PC-3 (cell line): Measurements from ENCODE around the gene TRPC4AP. TPM values are rescaled to one million over a fixed set of nuclear protein-coding genes. Genes with fewer than 3 reads are reported as not detected.

ENCODE experiments used
- ATAC-seq: fragments of 200-7000 bp; cut with Tn5 transposase; 2 replicates; pipeline ENCODE4 v1.9.1; 2020; ENCODE audit warnings: mild to moderate bottlenecking, moderate library complexity
- BruUV-seq: library from RNA; stranded (reverse); fragments of 400-500 nt; replicated peaks from 2 replicates; lab custom pipeline; 2021; lab: Mats Ljungman, UMichigan
- CTCF ChIA-PET: fragments of 300-600 bp; sonication (Branson Sonifier 250); formaldehyde crosslinking; loops from one replicate; lab custom pipeline; 2022; ENCODE audit warnings: antibody characterized with exemption; lab: Charles Lee
- POLR2A ChIA-PET: fragments of 300-600 bp; sonication (Branson Sonifier 250); formaldehyde crosslinking; loops from one replicate; lab custom pipeline; 2022; ENCODE audit warnings: antibody characterized with exemption; ENCODE audit not compliant: unreplicated experiment; lab: Charles Lee
- DNase-seq: peaks from one replicate; pipeline ENCODE4 v3.0.0-alpha.2; 2015
- H2AFZ ChIP-seq: fragments of 300-600 bp; sonication (generic); 2 replicates; pipeline ENCODE4 v1.6.0; 2016; ENCODE audit warnings: antibody characterized with exemption, low read length
- H3F3A ChIP-seq: fragments of 300-600 bp; sonication (generic); one replicate; pipeline ENCODE4 v1.6.0; 2017; ENCODE audit warnings: antibody characterized with exemption, low read length, control low read depth, mild to moderate bottlenecking; ENCODE audit not compliant: unreplicated experiment
- H3K27ac ChIP-seq: fragments of 300-600 bp; sonication (generic); 2 replicates; pipeline ENCODE4 v1.5.1; 2016; ENCODE audit warnings: mild to moderate bottlenecking, low read length
- H3K27me3 ChIP-seq: fragments of 300-600 bp; sonication (generic); 2 replicates; pipeline ENCODE4 v1.6.1; 2016; ENCODE audit warnings: low read length, mixed read lengths
- H3K36me3 ChIP-seq: fragments of 300-600 bp; sonication (generic); 2 replicates; pipeline ENCODE4 v1.6.1; 2016; ENCODE audit warnings: low read depth, mixed run types, low read length, mixed read lengths
- H3K4me1 ChIP-seq: fragments of 300-600 bp; sonication (generic); 2 replicates; pipeline ENCODE4 v1.5.1; 2016; ENCODE audit warnings: low read length; ENCODE audit not compliant: insufficient read depth
- H3K4me2 ChIP-seq: fragments of 300-600 bp; sonication (generic); 2 replicates; pipeline ENCODE4 v1.6.0; 2016; ENCODE audit warnings: low read length
- H3K4me3 ChIP-seq: fragments of 300-600 bp; sonication (generic); 2 replicates; pipeline ENCODE4 v1.5.1; 2016; ENCODE audit warnings: mild to moderate bottlenecking, low read length, mixed read lengths
- H3K79me2 ChIP-seq: fragments of 300-600 bp; sonication (generic); 2 replicates; pipeline ENCODE4 v1.6.1; 2017; ENCODE audit warnings: low read length, mixed read lengths
- H3K9ac ChIP-seq: fragments of 300-600 bp; sonication (generic); 2 replicates; pipeline ENCODE4 v1.6.0; 2016; ENCODE audit warnings: mild to moderate bottlenecking, low read length
- H3K9me2 ChIP-seq: fragments of 300-600 bp; sonication (generic); replicated peaks from 2 replicates; pipeline ENCODE4 v1.6.1; 2016; ENCODE audit warnings: mixed run types, low read length, mixed read lengths
- H3K9me3 ChIP-seq: fragments of 300-600 bp; sonication (generic); 2 replicates; pipeline ENCODE4 v1.6.1; 2016; ENCODE audit warnings: low read length, mixed read lengths
- H4K20me1 ChIP-seq: fragments of 300-600 bp; sonication (generic); 2 replicates; pipeline ENCODE4 v1.6.1; 2016; ENCODE audit warnings: low read length, mixed read lengths
- EZH2 ChIP-seq: fragments of 300-600 bp; sonication (generic); IDR thresholded peaks from one replicate; pipeline ENCODE4 v1.6.1; 2017; ENCODE audit warnings: antibody characterized with exemption, mild to moderate bottlenecking, low read length; ENCODE audit not compliant: unreplicated experiment
- EZH2phosphoT487 ChIP-seq: fragments of 300-600 bp; sonication (generic); IDR thresholded peaks from 2 replicates; pipeline ENCODE4 v1.6.1; 2018; ENCODE audit warnings: mild to moderate bottlenecking, antibody characterized with exemption, low read length, borderline replicate concordance
- intact Hi-C: fragments of 100-400 bp; cut with micrococcal nuclease; formaldehyde crosslinking; loops from 2 replicates; pipeline ENCODE4 v1.9.0; 2023
- total RNA-seq: library from RNA; depleted of rRNA; stranded (reverse); fragments of >200 nt; gene quantifications from 2 replicates; pipeline ENCODE4 v1.2.3, GENCODE V29; 2014
- TF ChIP-seq, protein P1 (sequence below): fragments of 300-600 bp; sonication (generic); conservative IDR thresholded peaks from 2 replicates; pipeline ENCODE4 v1.5.1; 2017; ENCODE audit warnings: antibody characterized with exemption, low read depth, mild to moderate bottlenecking, low read length

The TRPC4AP gene
- total RNA-seq, 1 experiment from 2014 or later: 46.9 TPM

DNA sequence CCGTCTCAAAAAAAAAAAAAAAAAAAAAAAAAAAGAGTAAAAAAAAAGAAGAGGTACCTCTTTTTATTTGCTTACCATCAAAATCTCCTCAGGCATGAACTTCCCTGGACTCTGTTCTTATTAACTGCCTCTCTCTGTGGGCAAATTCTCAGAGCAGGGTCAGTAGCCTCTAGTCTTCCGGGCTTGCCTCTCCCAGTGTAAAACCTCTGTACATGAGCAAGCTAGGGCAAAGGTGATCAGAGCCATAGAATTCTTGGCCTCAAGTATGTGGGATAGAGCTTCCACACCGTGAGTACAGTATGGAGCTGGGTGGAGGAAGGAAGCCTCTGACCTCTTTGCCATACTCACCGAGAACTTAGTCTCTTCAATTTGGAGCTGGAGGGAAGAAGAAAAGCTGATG, 58.5 kb downstream of the TRPC4AP start:
- Histone ChIP-seq H3K9ac (no peak overlapping the region), H3K4me2 (no peak overlapping the region), H3K36me3 (peaks cover 38% of the 10 kb centered on the region), H4K20me1 (0 out of 2 replicates have a peak, but pooled peaks cover 4% of the 10 kb centered on the region), H3K27me3 (no peaks in the 10 kb centered on the region), H3K4me1 (peaks cover 6% of the 10 kb centered on the region), H3K9me3 (no peaks in the 10 kb centered on the region), H3K27ac (no peak overlapping the region), H3K9me2 (no peaks in the 10 kb centered on the region), H3K4me3 (no peak overlapping the region), H2AFZ (no peak overlapping the region), H3K79me2 (no peaks in the 10 kb centered on the region; the same call in 1 of the 2 replicates), H3F3A (no peaks in the 10 kb centered on the region)
- TF ChIP-seq, protein P1, sequence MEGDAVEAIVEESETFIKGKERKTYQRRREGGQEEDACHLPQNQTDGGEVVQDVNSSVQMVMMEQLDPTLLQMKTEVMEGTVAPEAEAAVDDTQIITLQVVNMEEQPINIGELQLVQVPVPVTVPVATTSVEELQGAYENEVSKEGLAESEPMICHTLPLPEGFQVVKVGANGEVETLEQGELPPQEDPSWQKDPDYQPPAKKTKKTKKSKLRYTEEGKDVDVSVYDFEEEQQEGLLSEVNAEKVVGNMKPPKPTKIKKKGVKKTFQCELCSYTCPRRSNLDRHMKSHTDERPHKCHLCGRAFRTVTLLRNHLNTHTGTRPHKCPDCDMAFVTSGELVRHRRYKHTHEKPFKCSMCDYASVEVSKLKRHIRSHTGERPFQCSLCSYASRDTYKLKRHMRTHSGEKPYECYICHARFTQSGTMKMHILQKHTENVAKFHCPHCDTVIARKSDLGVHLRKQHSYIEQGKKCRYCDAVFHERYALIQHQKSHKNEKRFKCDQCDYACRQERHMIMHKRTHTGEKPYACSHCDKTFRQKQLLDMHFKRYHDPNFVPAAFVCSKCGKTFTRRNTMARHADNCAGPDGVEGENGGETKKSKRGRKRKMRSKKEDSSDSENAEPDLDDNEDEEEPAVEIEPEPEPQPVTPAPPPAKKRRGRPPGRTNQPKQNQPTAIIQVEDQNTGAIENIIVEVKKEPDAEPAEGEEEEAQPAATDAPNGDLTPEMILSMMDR: no peak
- TF ChIP-seq EZH2phosphoT487: no peak
- no peak for TF ChIP-seq EZH2
- intact Hi-C loops: no loop called here
- CTCF ChIA-PET: no interaction called here
- BruUV-seq: no TSS peak
- no peak for DNase-seq
- POLR2A ChIA-PET: no interaction called here
- ATAC-seq: no peak

DNA sequence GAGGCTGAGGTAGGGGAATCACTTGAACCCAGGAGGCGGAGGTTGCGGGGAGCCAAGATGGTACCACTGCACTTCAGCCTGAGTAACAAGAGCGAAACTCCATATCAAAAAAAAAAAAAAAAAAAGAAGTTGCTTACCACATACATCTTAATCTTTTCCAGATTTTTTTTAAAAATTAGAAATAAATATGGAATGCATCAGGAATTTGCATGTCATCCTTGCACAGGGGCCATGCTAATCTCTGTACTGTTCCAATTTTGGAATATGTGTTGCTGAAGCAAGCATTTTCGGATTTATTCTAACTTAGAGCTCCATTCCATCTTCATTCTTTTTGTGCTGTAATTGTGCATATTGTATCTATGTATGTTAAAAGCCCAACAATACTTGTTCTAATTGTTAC, 62.5 kb downstream of the TRPC4AP start:
- Histone ChIP-seq H3K4me2 (no peak overlapping the region), H3K9ac (no peak overlapping the region), H3K79me2 (no peaks in the 10 kb centered on the region), H4K20me1 (no peaks in the 10 kb centered on the region), H3K27ac (no peak overlapping the region), H3K4me1 (no peaks in the 10 kb centered on the region), H3K4me3 (no peak overlapping the region), H3K9me2 (no peaks in the 10 kb centered on the region), H3F3A (no peaks in the 10 kb centered on the region), H3K9me3 (no peaks in the 10 kb centered on the region), H2AFZ (no peak overlapping the region), H3K36me3 (peaks cover 44% of the 10 kb centered on the region), H3K27me3 (no peaks in the 10 kb centered on the region)
- DNase-seq (no peak), ATAC-seq (no peak)
- TF ChIP-seq, protein P1: no peak
- TF ChIP-seq EZH2 (no peak), EZH2phosphoT487 (no peak)
- POLR2A ChIA-PET: no interaction called here
- BruUV-seq: no TSS peak
- CTCF ChIA-PET: no interaction called here
- intact Hi-C loops: no loop called here

DNA sequence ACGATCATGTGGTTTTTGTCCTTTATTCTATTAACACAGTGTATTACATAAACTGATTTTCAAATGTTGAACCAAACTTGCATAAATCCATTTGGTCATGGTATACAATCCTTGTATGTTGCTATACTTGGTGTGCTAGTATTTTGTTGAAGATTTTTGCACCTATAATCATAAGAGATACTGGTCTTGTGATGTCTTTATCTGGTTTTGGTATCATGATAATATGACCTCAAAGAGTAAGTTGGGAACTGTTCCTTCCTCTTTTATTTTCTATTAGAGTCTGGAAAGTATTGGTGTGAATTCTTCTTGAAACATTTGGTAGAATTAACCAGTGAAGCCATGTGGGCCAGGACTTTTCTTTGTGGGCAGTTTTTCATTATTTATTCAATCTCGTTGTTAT, 65.3 kb downstream of the TRPC4AP start:
- CTCF ChIA-PET: no interaction called here
- intact Hi-C loops: no loop called here
- POLR2A ChIA-PET: interaction anchor here (0.7 kb wide), 1 partner anchor 479 kb away, joined by 6 read pairs; no protein-coding TSS in a partner anchor

More for the DNA sequence above, 65.3 kb downstream of the TRPC4AP start:
- Histone ChIP-seq H3K9me3 (no peaks in the 10 kb centered on the region), H4K20me1 (no peaks in the 10 kb centered on the region), H3K36me3 (peaks cover 36% of the 10 kb centered on the region), H3K27ac (no peak overlapping the region), H3F3A (no peaks in the 10 kb centered on the region), H3K4me1 (no peaks in the 10 kb centered on the region), H3K4me2 (no peak overlapping the region), H2AFZ (no peak overlapping the region), H3K9ac (no peak overlapping the region), H3K4me3 (no peak overlapping the region), H3K9me2 (no peaks in the 10 kb centered on the region), H3K79me2 (no peaks in the 10 kb centered on the region), H3K27me3 (no peaks in the 10 kb centered on the region)
- TF ChIP-seq EZH2phosphoT487 (no peak), EZH2 (no peak)
- TF ChIP-seq, protein P1: no peak
- no peak for DNase-seq
- no TSS peak for BruUV-seq
- ATAC-seq: no peak
